Inflammatory macrophage treated with lipopolysaccharide for 4 hours (primary cell): Measurements from ENCODE around the gene OXSR1.
"Not testable (repeated sequence)": the region's sequence is repeated elsewhere in the genome, so short reads cannot be mapped to it uniquely, and the experiment has no call there.

ENCODE experiments used
- DNase-seq: peaks from one replicate; pipeline ENCODE4 v3.0.0-alpha.2; 2020

OXSR1 gene

GRCh38 chr3:38128303-38128655, 37.1 kb upstream of the OXSR1 start:
- DNase-seq: no peak

DNA sequence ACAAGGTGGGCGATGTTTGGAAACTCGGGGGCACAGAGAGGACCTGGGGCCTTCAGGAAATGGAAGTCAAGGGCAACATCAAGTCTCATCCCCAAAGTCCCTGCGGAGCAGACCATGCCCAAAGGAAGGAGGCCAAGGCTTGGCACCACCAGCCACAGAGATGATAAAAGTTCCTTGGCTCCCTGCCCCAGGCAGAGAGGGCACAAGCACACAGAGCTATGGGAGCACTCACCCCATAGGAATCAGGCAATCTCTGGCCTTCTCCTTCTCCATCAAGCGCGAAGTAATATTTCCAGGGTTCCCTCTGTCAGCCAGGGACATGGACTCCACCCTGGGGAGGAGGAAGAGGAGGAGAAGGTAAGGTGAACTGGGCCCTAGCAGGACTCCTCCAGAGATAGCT, 36.3 kb upstream of the OXSR1 start:
- no peak for DNase-seq

DNA sequence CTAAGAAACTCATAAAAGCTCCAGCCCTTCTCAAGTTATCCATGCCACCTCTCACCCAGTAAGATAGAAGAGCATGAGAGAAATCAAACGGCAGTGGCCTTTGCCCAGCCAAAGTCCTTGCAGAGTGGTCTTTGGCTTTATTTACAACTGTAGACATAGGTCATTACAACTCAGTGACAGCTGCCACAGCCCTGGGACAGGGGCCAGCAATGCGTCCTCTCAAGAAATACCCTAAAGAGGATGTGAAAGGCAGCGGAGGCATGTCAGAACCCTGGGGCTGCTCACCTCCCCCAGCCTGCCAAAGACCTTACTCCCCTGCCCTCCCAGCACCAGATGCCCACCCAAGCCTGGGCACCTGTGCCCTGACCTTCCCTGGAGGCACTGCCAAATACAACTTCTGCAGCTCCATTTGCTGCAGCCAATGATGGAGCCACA, 34.7 kb upstream of the OXSR1 start:
- no peak for DNase-seq

GRCh38 chr3:38131621-38132369, 33.5 kb upstream of the OXSR1 start:
- peak; percentile 47 for DNase-seq

DNA sequence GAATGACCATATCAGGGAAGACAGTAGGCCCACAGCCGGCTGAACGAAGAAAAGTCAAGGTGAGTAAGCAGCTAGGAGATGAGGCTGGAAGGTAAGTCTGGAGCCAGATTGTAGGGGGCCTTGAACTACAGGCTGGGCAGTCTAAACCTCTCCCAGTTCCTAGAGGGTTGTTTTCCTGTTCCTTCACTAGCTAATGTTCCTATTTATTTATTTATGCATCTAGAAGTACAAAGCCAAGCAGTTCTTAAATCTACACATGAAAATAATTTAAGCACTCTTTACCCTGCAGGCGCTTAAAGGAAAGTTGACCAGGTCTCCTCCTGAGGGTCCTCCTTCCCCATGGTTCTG, 32.2 kb upstream of the OXSR1 start:
- no peak for DNase-seq

DNA sequence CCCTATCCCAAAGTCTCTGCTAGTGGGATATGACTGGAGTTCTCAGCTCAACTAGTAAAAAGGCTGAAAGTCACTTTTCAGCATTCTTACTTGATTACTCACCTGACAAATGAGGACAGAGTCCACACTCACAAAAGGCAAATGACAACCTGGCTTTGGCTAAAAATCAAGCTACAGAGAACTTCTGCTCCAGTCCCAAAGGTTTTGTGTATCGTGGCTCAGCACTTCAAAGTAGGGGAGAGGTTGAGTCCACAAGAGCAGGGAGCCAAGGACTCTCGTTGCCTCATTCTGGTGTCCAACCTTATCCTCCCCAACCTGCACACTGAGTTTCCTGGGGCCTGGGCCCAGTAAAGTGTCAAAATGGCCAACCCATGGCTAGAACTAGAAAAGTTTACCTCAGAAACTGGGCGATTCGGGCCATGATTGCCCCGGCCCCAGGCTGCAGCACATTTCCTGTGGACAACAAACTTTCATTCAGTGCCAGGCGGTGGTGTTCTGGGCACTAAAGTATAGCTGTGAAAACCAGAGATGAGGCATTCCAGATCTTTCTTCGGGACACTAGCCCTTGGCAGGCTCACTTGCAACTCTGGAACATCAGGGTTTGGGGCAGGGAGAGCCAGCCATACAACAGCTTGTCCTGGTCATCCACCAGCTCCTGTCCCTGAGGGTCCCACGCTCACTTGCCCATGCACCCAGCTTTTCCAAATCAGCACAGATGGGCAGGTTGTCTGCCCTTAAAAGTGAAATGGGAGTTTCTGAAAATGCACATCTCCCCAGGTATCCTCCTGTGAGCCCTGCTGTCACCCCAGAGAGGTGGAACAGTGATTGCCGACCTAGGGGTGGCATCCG, 31.6 kb upstream of the OXSR1 start:
- no peak for DNase-seq

DNA sequence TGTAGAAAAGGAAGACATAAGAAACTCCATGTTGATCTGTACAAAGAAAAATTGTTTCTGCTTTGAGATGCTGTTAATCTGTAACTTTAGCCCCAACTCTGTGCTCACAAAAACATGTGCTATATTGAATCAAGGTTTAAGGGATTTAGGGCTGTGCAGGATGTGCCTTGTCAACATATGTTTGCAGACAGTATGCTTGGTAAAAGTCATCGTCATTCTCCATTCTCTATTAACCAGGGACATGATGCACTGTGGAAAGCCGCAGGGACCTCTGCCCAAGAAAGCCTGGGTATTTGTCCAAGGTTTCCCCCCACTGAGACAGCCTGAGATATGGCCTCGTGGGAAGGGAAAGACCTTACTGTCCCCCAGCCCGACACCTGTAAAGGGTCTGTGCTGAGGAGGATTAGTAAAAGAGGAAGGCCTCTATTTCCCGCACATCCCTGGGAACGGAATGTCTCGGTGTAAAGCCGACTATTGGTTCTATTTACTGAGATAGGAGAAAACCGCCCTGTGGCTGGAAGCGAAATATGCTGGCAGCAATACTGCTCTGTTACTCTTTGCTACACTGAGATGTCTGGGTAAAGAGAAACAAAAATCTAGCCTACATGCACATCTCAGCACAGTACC, 30.7 kb upstream of the OXSR1 start:
- not testable (repeated sequence) for DNase-seq

DNA sequence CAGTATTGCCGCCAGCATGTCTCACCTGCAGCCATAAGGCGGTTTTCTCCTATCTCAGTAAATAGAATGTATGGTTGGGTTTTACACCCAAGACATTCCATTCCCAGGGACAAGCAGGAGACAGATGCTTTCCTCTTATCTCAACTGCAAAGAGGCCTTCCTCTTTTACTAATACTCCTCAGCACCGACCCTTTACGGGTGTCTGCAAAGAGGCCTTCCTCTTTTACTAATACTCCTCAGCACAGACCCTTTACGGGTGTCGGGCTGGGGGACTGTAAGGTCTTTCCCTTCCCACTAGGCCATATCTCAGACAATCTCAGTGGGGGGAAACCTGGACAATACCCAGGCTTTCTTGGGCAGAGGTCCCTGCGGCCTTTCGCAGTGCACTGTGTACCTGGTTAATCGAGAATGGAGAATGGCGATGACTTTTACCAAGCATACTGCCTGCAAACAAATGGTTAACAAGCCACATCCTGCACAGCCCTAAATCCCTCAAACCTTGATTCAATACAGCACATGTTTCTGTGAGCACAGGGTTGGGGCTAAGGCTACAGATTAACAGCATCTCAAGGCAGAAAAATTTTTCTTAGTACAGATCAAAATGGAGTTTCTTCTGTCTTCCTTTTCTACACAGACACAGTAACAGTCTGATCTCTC, 29.6 kb upstream of the OXSR1 start:
- peak; percentile 23 for DNase-seq

GRCh38 chr3:38136393-38136776, 29.0 kb upstream of the OXSR1 start:
- DNase-seq: peak; percentile 12

DNA sequence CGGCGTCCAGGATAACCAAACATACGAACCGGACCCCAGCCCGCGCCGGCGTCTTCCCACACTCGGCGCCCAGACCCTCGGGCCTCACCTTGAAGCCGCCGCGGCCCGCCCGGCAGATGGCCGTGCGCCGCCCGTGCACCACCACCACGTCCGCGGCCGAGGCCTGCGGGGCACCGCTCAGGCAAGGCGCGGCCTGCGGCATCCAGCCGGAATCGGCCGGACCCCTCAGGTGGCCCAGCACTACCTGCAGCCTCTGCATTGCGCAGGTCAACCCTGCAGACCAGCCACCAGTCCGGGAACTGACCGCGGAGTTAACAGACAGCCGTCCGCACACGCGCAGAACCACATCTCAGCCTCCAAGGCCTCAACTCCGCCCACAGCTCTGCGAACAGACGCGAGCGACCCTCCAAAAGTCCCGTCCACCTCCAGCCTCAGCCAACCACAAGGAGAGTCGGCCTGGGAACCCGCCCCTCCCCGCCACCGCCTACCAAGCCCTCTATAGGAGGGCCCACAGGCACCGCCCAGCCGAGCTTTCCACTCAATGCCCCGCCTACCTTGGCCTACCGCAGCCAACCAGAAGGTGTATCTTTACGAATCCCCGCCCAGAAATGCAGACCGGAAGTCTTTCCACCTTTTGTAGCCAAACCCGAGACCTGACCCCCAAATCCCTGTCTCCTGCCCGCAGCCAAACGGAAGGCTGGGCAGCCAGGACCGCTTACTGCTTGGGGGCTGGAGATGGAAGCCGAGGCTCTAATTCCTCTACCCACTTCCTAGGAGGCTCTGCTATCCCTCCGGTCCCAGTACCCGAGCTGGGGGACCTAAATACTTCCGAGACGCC, 28.3 kb upstream of the OXSR1 start, which contains the start of gene ACAA1:
ACAA1 (minus strand) TSS at position 351 of the 838 bp plus-strand sequence; CDS start at position 259, 92 bp downstream.
- peak; percentile 100 for DNase-seq

GRCh38 chr3:38137615-38138348, 27.6 kb upstream of the OXSR1 start:
- peak; percentile 34 for DNase-seq

DNA sequence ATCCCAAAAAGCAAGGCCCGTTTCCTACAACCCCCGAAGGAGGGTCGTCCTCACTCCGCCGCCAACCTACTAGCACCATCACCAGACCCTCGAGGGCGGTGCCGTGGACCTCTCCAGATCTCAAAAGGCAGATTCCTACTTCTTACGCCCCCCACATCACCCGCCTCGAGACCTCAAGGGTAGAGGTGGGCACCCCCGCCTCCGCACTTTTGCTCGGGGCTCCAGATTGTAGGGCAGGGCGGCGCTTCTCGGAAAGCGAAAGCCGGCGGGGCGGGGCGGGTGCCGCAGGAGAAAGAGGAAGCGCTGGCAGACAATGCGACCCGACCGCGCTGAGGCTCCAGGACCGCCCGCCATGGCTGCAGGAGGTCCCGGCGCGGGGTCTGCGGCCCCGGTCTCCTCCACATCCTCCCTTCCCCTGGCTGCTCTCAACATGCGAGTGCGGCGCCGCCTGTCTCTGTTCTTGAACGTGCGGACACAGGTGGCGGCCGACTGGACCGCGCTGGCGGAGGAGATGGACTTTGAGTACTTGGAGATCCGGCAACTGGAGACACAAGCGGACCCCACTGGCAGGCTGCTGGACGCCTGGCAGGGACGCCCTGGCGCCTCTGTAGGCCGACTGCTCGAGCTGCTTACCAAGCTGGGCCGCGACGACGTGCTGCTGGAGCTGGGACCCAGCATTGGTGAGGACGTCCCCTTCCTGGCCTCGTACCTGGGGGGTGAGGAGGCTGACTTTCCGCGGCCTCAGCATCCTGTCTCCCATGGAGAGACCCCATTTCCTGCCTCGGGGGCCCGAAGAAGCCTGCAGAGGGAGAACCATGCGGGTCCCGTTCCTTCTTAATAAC, 26.8 kb upstream of the OXSR1 start, which contains the start of gene MYD88:
MYD88 (plus strand) TSS at position 313 of the 842 bp plus-strand sequence; CDS start at position 353, 40 bp downstream.
- peak; percentile 92 for DNase-seq

DNA sequence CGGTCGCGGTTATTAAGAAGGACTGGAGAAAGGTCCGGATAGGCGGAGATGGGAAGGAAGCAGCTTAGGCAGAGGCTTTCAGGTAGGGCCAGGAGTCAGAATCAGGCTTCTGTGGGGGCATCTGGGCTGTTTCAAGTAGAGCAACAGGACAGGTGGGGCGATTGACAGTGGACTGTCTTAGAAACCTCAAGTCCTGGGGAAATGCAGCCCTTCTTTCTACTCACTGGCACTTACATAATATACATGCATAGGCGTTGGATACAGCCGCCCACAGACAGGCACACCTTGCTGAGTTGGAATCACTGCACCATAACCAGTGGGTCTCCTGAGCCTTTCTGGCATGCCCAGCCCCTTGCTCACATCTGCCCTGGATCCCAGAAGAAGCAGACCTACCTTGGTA, 26.1 kb upstream of the OXSR1 start:
- no peak for DNase-seq

DNA sequence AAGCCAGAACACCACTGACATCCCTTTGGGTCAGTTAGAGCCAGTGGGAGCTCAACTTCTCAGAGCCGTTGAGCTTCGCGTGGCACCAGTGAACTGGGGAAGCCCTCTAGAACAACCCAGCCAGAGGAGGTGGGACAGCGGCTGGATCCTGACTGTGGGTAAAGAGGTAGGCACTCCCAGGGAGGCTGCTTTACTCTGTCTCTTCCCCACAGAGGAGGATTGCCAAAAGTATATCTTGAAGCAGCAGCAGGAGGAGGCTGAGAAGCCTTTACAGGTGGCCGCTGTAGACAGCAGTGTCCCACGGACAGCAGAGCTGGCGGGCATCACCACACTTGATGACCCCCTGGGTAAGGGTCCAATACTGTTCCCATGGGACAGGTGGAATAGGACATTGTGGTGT, 25.7 kb upstream of the OXSR1 start:
- no peak for DNase-seq

- no peak for DNase-seq
Observed at GRCh38 chr3:38140326-38141172, 24.8 kb upstream of the OXSR1 start.

GRCh38 chr3:38141173-38141951, 24.0 kb upstream of the OXSR1 start:
- DNase-seq: no peak

DNA sequence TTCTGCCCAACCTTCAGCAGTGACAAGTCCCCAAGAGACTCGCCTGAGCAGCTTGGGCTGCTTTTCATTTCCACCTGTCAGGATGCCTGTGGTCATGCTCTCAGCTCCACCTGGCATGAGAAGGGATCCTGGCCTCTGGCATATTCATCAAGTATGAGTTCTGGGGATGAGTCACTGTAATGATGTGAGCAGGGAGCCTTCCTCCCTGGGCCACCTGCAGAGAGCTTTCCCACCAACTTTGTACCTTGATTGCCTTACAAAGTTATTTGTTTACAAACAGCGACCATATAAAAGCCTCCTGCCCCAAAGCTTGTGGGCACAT, 23.4 kb upstream of the OXSR1 start:
- no peak for DNase-seq

GRCh38 chr3:38142959-38143358, 22.4 kb upstream of the OXSR1 start:
- no peak for DNase-seq

GRCh38 chr3:38143511-38143910, 21.8 kb upstream of the OXSR1 start:
- DNase-seq: no peak
